GM12878 (cell line): ENCODE data around the gene WFDC12. TPM values are rescaled to one million over a fixed set of nuclear protein-coding genes. Genes with fewer than 3 reads are reported as not detected.

Source experiments
- ATAC-seq: fragments of 200-7000 bp; cut with Tn5 transposase; 3 replicates; pipeline ENCODE4 v1.9.1; 2020; ENCODE audit warnings: mild to moderate bottlenecking, moderate library complexity
- BruUV-seq: library from RNA; stranded (reverse); fragments of 400-500 nt; replicated peaks from 2 replicates; lab custom pipeline; 2021; lab: Mats Ljungman, UMichigan
- CTCF ChIA-PET: fragments of 300-600 bp; sonication (Branson Sonifier 250); formaldehyde crosslinking; extraction: SDS; loops from one replicate; lab custom pipeline; 2021; ENCODE audit warnings: inconsistent platforms; lab: Yijun Ruan, JAX
- POLR2A ChIA-PET: fragments of 350-600 bp; formaldehyde crosslinking; extraction: SDS; loops from one replicate; lab custom pipeline; 2021; ENCODE audit warnings: inconsistent platforms; lab: Charles Lee
- RAD21 ChIA-PET: fragments of 300-600 bp; sonication (Branson Sonifier 250); formaldehyde crosslinking; loops from one replicate; lab custom pipeline; 2023; ENCODE audit warnings: antibody characterized with exemption; ENCODE audit not compliant: unreplicated experiment; lab: Charles Lee
- SMC1A ChIA-PET: fragments of 300-600 bp; sonication (Branson Sonifier 250); formaldehyde crosslinking; loops from one replicate; lab custom pipeline; 2023; ENCODE audit not compliant: unreplicated experiment, uncharacterized antibody; lab: Charles Lee
- DNase-seq: peaks from one replicate; pipeline ENCODE4 v3.0.0-alpha.2; 2011; ENCODE audit warnings: low read depth, low spot score
- FAIRE-seq: peaks from 3 replicates; lab custom pipeline; 2011; peaks lifted over from hg19 to GRCh38; lab: Jason Lieb, UNC
- H2AFZ ChIP-seq: 2 replicates; pipeline ENCODE4 v1.6.0; 2011; ENCODE audit warnings: low read depth, low read length, control low read depth; ENCODE audit not compliant: control insufficient read depth
- H3K27ac ChIP-seq: 2 replicates; pipeline ENCODE4 v1.5.1; 2011; ENCODE audit warnings: control low read depth; ENCODE audit not compliant: control insufficient read depth, insufficient read depth
- H3K27me3 ChIP-seq, 2 experiments: replicated peaks in 1 of 2; 2 replicates each; pipeline versions ENCODE4 v1.6.0 to v1.6.1; 2011; ENCODE audit warnings: low read length in 1 of 2; ENCODE audit not compliant: control insufficient read depth in 2 of 2, insufficient read depth in 2 of 2
- H3K36me3 ChIP-seq, 2 experiments: 2 replicates each; pipeline ENCODE4 v1.5.1; 2011; ENCODE audit warnings: low read length in 1 of 2; ENCODE audit not compliant: control insufficient read depth in 2 of 2, insufficient read depth in 2 of 2
- H3K4me1 ChIP-seq: 2 replicates; pipeline ENCODE4 v1.6.1; 2011; ENCODE audit warnings: mild to moderate bottlenecking, low read length, moderate library complexity, mixed read lengths; ENCODE audit not compliant: control insufficient read depth, insufficient read depth
- H3K4me2 ChIP-seq: 2 replicates; pipeline ENCODE4 v1.6.0; 2011; ENCODE audit warnings: control low read depth; ENCODE audit not compliant: control insufficient read depth, insufficient read depth
- H3K4me3 ChIP-seq: fragments of 200-600 bp; sonication (generic); 2 replicates; pipeline ENCODE4 v1.5.1; 2016
- H3K79me2 ChIP-seq: 2 replicates; pipeline ENCODE4 v1.6.0; 2011; ENCODE audit warnings: low read length; ENCODE audit not compliant: control insufficient read depth, insufficient read depth
- H3K9ac ChIP-seq: 2 replicates; pipeline ENCODE4 v1.8.0; 2011; ENCODE audit warnings: low read length, control low read depth, mixed read lengths; ENCODE audit not compliant: control insufficient read depth, insufficient read depth
- H3K9me3 ChIP-seq: replicated peaks from 3 replicates; pipeline ENCODE4 v1.5.1; 2011; ENCODE audit warnings: mild to moderate bottlenecking, low read length; ENCODE audit not compliant: control insufficient read depth, insufficient read depth
- H4K20me1 ChIP-seq: 2 replicates; pipeline ENCODE4 v1.6.0; 2011; ENCODE audit not compliant: control insufficient read depth, insufficient read depth
- CREM ChIP-seq: IDR thresholded peaks from 2 replicates; pipeline ENCODE4 v1.6.1; 2014; ENCODE audit warnings: antibody characterized with exemption, low read depth
- E2F4 ChIP-seq: IDR thresholded peaks from 2 replicates; pipeline ENCODE4 v1.6.1; 2012; ENCODE audit warnings: low read depth, low read length, improper control_type of control experiment
- ELK1 ChIP-seq: IDR thresholded peaks from 2 replicates; pipeline ENCODE4 v1.6.1; 2012; ENCODE audit warnings: low read depth, low read length, improper control_type of control experiment
- KDM1A ChIP-seq: fragments of 200-600 bp; sonication (generic); IDR thresholded peaks from 2 replicates; pipeline ENCODE4 v1.6.1; 2016; ENCODE audit warnings: borderline replicate concordance
- PAX8 ChIP-seq: fragments of 450-650 bp; IDR thresholded peaks from 2 replicates; pipeline ENCODE4 v1.6.1; 2017; ENCODE audit warnings: mild to moderate bottlenecking, moderate library complexity
- RAD21 ChIP-seq: IDR thresholded peaks from 2 replicates; pipeline ENCODE4 v1.6.1; 2011; ENCODE audit warnings: mild to moderate bottlenecking, low read depth, low read length, moderate library complexity; ENCODE audit not compliant: insufficient read depth
- SPI1 ChIP-seq: IDR thresholded peaks from 2 replicates; pipeline ENCODE4 v1.6.1; 2011; ENCODE audit warnings: low read depth, mild to moderate bottlenecking, low read length, moderate library complexity, borderline replicate concordance; ENCODE audit not compliant: insufficient read depth
- TCF3 ChIP-seq: IDR thresholded peaks from 2 replicates; pipeline ENCODE4 v1.6.1; 2012; ENCODE audit warnings: low read depth, mild to moderate bottlenecking, low read length, borderline replicate concordance; ENCODE audit not compliant: insufficient read depth
- WGBS: methylation state at CpG from one replicate; pipeline ENCODE4 v1.1.6; 2016; ENCODE audit warnings: low lambda C conversion rate; ENCODE audit not compliant: insufficient replicate concordance, insufficient coverage; ENCODE audit errors: missing lambda C conversion rate; 5-methylcytosine and 5-hydroxymethylcytosine counted together
- in situ Hi-C: fragments of 300-500 bp; cut with MboI; formaldehyde crosslinking; loops from 9 replicates; pipeline ENCODE4 v1.14.3; 2018; ENCODE audit warnings: mixed read lengths
- intact Hi-C: fragments of 100-400 bp; cut with micrococcal nuclease; formaldehyde crosslinking; loops from one replicate; pipeline ENCODE4 v1.14.2; 2022; ENCODE audit not compliant: unreplicated experiment
- polyA plus RNA-seq, 11 experiments: library from polyadenylated mRNA; depleted of rRNA in 4 of 11; unstranded in 6 of 11; stranded (reverse) in 5 of 11; fragments of >200 nt; fragmentation: Nextera tagmentation in 4 of 11; fragmentation: Illumina TruSeq in 1 of 11; extraction: Ambion mirVana in 4 of 11; extraction: Trizol in 1 of 11; gene quantifications; 1 replicate in 1 of 11; 2 replicates in 10 of 11; pipeline versions ENCODE4 v1.2.1 to v1.2.3, GENCODE V29; 2011 to 2016; ENCODE audit warnings: inconsistent platforms in 2 of 11, missing spikeins in 2 of 11, low read depth in 1 of 11
- total RNA-seq, 4 experiments: library from RNA; depleted of rRNA in 3 of 4; stranded (reverse); fragments of >200 nt in 3 of 4; fragmentation: Illumina TruSeq in 1 of 4; extraction: Trizol in 1 of 4; gene quantifications; 2 replicates each; pipeline versions ENCODE4 v1.2.1 to v1.2.3, GENCODE V29; 2013 to 2021

The WFDC12 gene
- total and polyA plus RNA-seq, 10 of the 15 experiments (the other 5 are each of a cell fraction or from before 2014, with no cell fraction given): not detected

- H3K4me2 ChIP-seq: no peak overlapping the region
- no peaks in the 10 kb centered on the region; the same call in 2 of the 3 replicates for H3K9me3 ChIP-seq
- ChIA-PET RAD21 (no interaction called here), CTCF (no interaction called here)
- no peak overlapping the region for H3K4me3 ChIP-seq
- H4K20me1 ChIP-seq: no peaks in the 10 kb centered on the region
- H3K9ac ChIP-seq: no peak overlapping the region
- peaks cover 3% of the 10 kb centered on the region for H3K4me1 ChIP-seq
- BruUV-seq: no TSS peak
- DNase-seq (no peak), FAIRE-seq (no peak)
- H3K36me3 ChIP-seq: no peaks in the 10 kb centered on the region
- TF ChIP-seq RAD21: 0 out of 2 replicates have a peak, but pooled peaks have one; percentile 25
- TF ChIP-seq CREM: no peak
- TF ChIP-seq, all 136 proteins: peak for 1
- no peak for ATAC-seq
- Histone ChIP-seq H2AFZ (no peak overlapping the region), H3K27ac (no peak overlapping the region), H3K79me2 (no peaks in the 10 kb centered on the region), H3K27me3 (no peaks in the 10 kb centered on the region)
- 30% methylated on average over 3 of the region's 3 CpGs for WGBS
- in situ Hi-C loops (no loop called here), intact Hi-C loops (no loop called here)
- SMC1A ChIA-PET: interaction anchor here (1.4 kb wide), 1 partner anchor 14 kb away, joined by 3 read pairs; no protein-coding TSS in a partner anchor
- POLR2A ChIA-PET: no interaction called here
These were observed 29.9 kb upstream of the WFDC12 start for GRCh38 chr20:45154183-45154582.

GRCh38 chr20:45153752-45154151 lies 29.5 kb upstream of the WFDC12 start:
- no peaks in the 10 kb centered on the region for H4K20me1 ChIP-seq
- TF ChIP-seq SPI1 (peak; percentile 37; the same call in 1 of the 2 replicates), TCF3 (no peak), KDM1A (no peak), PAX8 (no peak), E2F4 (no peak), ELK1 (no peak)
- 29% methylated on average over 1 of the region's 1 CpG for WGBS
- BruUV-seq: no TSS peak
- in situ Hi-C loops (no loop called here), intact Hi-C loops (no loop called here)
- FAIRE-seq: no peak
- no peak overlapping the region for H3K4me2 ChIP-seq
- no peak overlapping the region for H3K27ac ChIP-seq
- no peak overlapping the region for H3K9ac ChIP-seq
- ChIA-PET POLR2A (no interaction called here), SMC1A (interaction anchor here (1.4 to 1.5 kb wide), 2 partner anchors 14 to 137 kb away, joined by 3 read pairs; no protein-coding TSS in a partner anchor), CTCF (no interaction called here), RAD21 (no interaction called here)
- H3K4me3 ChIP-seq: no peak overlapping the region
- no peaks in the 10 kb centered on the region; the same call in 2 of the 3 replicates for H3K9me3 ChIP-seq
- no peaks in the 10 kb centered on the region for H3K79me2 ChIP-seq
- peak; percentile 15 for DNase-seq
- no peaks in the 10 kb centered on the region for H3K36me3 ChIP-seq
- ATAC-seq: peak; percentile 60
- H3K27me3 ChIP-seq: no peaks in the 10 kb centered on the region
- no peak overlapping the region for H2AFZ ChIP-seq
- H3K4me1 ChIP-seq: peaks cover 3% of the 10 kb centered on the region
